ENCODE data around the gene HOMER1.
"Not testable (repeated sequence)": the region's sequence is repeated elsewhere in the genome, so short reads cannot be mapped to it uniquely, and the experiment has no call there.

The HOMER1 gene

DNA sequence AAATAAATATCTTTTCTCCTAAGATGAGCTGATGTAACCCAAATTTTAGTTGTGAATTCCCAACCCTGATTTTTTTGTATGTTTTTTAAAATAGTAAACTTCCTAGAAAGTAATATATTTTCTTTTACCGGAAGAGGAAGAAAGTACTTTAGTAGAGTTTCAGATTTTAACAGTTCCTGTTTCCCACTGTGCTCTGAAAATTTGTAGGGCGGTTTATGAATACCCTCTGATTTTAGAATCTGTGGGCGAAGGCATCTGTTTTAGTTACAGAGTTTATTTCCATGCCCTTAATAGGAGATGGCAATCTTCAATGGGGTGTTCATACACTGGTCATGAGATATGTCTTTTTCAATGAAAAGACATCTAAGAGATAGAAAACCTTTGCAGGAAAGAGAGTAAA is 3.7 kb upstream of the HOMER1 start:
- DNase-seq (ENCODE audit: low spot score), result no peak

DNA sequence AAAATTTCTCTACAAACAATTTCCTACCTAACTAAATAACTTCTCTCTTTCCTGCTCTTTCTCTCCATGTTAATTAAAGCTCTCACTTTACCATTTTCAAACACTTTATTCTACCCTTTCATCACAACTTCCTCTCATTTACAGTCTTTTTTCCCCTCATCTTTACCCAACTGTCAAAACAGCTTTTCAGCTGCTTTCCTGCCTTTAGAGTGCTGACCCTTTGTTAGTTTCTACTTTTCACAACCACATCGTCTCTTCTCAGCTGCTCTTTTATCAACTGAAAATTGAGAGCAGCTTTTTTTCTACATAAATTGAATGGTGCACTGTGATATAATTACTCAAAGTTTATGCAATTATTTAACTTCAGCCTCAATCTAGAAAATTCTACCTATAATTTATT is 3.1 kb upstream of the HOMER1 start:
- no peak for DNase-seq (ENCODE audit: low spot score)

DNA sequence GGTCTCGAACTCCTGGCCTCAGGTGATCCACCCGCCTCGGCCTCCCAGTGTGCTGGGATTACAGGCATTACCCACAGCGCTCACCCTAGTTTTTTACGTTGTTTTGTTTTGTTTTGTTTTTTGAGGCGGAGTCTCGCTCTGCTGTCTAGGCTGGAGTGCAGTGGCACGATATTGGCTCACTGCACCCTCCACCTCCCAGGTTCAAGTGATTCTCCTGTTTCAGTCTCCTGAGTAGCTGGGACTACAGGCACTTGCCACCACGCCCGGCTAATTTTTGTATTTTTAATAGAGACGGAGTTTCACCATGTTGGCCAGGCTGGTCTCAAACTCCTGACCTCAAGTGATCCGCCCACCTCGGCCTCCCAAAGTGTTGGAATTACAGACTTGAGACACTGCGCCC is 2.4 kb upstream of the HOMER1 start:
- DNase-seq (ENCODE audit: low spot score), result not testable (repeated sequence)

DNA sequence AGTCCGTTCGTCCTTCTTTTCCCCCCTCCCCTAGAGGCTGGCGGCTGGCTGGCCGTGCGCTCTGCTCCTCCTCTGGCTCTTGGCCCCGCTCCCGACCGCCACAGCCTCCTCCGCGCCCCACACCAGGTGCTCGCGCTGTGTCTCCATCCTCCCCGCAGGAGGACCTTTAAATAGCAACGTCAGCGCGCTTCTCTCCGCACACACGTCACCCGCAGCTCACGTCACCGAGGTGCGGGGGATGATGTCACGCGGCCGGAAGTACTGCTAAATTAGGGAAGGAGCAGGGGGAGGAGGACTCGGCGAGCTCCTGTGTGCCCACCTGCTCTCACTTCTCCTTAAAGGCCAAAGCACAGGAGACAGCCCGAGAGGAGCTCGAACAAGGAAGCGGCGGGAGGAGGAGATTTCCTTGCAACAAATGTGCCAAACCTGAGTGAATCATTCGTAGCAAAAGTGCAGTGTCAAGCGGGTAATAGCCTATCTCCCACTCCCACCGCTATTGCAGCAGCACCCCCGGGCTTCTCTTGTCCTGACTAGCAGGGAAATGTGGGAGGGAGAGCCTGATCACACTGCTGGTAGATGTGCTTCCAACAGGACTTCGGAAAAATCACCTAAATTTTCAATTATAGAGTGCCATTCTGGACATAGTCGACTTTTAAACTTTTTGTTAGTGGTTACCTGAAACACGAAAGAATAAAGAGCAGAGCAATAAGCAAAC is 614 bp upstream of the HOMER1 start:
- peak; percentile 89 for DNase-seq (ENCODE audit: low spot score)

DNA sequence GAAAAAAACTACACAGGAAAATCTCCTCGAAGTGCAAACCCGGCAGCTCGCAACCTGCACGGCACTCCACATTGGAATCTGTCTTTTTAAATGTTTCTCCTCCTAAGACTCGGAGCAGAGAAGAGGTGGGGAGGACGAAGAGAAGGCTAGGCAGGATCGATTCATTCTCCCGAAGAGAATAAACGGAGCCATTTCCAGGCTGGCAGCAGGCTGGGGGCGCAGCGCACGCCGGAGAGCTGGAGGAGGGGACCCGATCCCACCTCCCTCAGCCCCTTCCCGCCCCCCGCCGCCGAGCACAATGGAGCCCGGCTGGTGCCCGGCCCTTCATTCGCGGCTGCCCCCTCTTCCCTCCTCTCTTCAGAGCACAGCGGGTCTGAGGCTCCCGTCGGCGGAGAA is 628 bp downstream of the HOMER1 start:
- no peak for DNase-seq (ENCODE audit: low spot score)

DNA sequence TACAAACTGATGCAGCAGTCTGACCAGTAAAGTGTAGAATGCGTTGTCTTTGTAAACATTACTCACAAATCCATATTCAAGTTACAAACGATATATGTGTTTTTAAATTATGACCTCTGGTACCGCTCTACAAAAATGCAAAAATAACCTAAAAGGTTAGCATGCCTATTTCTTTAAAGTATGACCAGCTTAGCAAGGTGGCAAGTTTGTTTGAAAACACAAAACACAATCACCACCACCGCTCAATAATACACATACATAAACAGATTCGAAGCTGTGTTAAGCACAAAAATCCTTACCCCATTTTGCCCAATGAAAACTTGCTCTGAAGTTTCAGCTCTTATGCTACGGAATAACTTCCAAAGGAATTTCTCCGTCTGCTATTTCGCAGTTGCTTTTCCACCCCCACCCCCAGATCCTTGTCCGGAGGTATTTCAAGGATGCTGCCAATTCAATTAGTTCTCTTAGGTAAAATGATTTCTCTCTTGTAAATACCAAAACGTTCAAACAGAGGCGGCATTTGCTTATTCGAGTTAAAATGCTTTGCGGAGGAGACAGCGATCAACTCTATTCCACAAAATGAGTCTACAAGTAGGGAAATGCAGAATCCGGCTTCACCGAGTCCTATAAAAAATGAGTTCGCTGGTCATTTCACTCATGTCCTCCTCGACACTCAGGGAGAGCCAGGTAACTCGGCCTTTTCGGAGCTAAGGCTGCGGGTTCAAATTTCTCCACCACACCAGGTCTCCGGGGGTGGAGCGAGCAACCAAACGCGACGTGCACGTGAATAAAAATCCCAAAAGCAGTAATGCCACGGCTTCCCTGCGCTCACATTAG is 1.2 kb downstream of the HOMER1 start:
- DNase-seq (ENCODE audit: low spot score), result no peak

DNA sequence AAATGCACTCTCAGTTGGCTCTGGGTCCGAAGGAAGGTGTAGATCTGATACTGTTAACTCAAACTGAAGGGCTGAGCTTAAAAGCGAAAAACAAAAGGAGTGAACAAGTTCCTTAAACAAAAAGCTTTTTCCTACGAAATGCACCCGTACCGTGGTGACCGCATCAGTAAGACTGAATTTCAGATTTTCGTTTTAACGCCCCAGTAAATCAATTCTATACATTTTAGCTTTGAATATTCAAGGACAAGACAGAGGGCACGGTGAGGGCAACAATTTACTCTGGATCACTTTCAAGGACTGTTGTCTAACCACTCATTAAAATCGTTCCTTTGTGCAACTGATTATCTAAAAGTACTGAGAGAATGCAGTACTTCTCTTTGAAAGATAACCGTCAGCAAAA is 1.9 kb downstream of the HOMER1 start:
- DNase-seq (ENCODE audit: low spot score), result no peak

DNA sequence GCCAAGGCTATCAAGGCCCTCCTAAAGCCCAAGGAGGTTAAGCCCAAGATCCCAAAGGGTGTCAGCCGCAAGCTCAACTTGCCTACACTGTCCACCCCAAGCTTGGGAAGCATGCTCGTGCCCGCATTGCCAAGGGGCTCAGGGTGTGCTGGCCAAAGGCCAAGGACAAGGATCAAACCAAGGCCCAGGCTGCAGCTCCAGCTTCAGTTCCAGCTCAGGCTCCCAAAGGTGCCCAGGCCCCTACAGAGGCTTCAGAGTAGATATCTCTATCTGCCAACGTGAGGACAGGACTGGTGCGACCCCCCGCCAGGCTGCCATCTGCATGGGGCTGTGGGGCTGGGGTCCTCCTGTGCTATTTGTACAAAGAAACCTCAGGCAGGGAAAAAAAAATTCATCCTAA is 3.3 kb downstream of the HOMER1 start:
- DNase-seq (ENCODE audit: low spot score), result no peak

DNA sequence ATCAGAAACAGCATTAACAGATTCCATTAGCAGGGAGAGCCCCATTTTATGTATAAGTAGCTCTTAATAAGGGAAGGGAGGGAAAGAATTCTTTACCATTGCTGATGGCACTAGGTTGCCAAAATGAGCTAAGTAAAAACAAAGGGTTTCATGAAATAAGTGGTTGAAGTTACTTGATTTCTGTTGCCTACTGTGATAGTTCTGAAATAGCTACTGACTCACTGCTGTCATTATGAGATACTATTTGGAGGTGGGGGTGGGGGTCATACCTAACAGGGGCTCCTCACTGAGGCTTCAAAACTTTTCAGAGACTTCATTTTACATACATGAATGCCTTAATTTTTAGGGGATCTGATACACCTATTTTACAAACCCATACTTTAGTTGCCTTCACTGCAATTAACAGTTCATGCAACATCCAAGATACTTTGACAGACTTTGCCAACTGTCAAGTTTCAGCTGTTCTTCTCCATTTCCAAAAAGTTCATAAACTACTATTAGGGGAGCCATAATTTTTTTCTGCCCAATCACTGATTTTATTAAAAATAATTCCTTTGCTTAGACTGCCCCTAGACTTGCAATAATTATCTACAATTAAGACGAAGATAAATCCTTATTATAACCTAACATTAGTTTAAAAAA is 4.6 kb downstream of the HOMER1 start:
- DNase-seq (ENCODE audit: low spot score), result no peak

DNA sequence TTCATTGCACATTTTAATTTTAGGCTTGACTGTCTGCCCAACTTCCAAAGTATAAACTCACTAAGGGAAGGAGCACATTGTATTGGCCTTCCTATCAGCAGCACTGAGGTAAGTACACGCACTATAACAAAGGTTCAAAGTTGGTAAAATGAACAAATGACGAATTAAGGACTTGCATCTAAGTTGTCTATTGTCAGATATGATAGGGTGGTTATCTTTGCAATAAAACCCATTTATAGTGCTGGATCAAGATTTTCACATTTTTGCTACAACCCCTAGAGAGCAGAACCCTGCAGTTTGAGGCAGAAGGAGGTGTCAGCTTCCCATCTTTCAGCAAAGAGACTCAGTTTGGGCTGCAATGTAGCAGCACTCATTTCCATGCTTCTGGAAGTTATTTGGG is 5.1 kb downstream of the HOMER1 start:
- no peak for DNase-seq (ENCODE audit: low spot score)

DNA sequence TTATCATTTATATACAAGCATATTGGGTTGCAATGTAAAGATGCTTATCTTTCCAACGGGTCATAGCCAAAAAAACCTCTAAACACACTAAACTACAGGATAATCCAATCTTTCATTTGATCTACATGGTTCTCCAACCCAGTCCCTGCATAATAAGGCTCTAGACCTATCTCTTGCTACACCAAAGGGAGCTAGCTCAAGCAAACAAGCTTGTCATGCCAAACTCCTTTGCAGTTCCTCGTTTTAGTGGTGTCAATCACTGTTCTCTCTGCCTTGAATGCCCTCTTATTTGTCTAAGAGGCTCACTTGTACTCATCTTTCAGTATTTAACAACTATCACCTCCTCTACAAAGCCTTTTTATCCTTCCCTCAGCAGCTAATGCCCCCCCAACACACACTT is 5.6 kb downstream of the HOMER1 start:
- no peak for DNase-seq (ENCODE audit: low spot score)

DNA sequence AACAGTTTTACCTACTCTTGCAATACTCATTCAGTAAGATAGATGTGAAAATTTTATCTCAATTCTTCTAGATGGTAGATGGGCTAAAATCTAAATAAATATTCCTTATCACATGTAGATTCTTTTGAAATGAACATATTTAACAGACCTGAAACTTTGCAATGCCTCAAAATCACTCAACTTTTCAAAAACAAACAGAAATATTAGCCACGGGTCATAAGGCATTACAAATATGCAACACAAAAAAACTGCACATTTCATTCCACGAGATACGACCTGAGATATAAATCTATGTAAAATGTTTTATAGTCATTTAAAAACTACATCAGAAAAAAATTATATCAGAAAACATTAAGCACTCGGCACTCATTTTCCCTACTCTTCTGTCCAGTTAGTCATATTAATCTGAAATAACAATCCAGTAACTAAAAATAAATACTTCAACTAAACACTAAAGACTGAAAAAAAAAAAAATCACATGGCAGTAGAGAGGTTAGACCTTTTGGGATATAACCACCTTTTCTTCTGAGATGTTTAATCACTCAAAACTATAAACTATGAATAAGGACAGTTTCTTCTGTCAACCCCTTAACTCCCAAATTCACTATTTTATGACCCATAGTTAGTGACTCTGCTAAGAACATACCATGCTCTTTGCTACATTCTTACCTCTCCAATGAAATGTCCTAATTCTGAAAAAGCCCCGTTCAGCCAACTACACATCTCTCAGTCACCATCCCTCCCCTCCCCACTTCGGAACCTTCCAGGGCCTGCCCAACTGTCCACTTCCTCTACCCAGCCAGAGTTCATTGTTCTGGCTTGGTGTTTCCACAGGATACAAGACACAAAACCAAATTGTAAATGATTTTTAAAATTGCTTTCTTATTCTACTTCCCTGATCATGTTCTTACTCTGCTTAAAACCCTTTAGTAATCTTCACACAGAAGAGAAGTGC is 6.4 kb downstream of the HOMER1 start:
- DNase-seq (ENCODE audit: low spot score), result no peak

DNA sequence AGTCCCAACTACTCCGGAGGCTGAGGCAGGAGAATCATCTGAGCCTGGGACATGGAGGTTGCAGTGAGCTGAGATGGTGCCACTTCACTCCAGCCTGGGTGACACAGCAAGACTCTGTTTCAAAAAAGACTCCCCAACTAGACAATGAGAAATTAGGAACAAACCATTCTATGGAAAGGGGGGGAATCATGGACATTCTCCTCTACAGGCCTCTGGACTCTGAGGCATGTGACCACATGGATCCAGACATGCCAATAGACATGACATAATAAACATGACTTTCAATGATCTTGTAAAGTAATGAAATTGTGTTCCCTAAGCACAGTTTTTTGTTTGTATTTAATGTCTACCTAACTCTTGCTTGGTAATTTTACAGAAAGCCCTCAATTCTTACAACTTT is 8.8 kb downstream of the HOMER1 start:
- no peak for DNase-seq (ENCODE audit: low spot score)

DNA sequence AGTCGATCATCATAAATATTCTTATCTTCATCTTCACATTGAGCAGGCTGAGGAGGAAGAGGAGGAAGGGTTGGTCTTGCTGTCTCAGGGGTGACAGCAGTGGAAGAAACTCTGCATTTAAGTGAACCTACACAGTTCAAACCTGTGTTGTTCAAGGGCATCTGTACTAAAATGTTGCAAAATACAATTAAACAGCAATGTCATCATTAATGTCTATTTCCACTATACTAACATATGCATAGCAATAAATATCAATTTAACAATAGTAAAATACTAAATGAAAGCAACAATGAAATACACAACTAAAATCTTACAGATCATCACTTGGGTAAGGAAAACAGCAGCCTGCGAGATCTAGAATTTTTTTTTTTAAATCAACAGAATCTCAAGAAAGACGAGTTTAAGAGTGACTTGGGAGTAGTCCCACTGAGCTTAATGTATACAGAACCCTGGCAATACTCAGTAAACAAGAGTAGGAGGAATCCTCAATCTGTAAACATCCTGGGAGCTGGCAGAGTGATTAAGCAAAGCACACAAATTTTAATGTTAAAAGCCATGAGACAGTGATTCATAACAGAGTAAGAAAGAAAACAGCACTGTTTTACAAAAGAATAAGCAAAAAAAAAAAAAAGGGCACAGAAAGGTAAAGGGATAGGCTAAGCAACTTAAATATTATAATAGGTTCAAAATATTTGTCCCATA is 10.0 kb downstream of the HOMER1 start:
- DNase-seq (ENCODE audit: low spot score), result no peak

DNA sequence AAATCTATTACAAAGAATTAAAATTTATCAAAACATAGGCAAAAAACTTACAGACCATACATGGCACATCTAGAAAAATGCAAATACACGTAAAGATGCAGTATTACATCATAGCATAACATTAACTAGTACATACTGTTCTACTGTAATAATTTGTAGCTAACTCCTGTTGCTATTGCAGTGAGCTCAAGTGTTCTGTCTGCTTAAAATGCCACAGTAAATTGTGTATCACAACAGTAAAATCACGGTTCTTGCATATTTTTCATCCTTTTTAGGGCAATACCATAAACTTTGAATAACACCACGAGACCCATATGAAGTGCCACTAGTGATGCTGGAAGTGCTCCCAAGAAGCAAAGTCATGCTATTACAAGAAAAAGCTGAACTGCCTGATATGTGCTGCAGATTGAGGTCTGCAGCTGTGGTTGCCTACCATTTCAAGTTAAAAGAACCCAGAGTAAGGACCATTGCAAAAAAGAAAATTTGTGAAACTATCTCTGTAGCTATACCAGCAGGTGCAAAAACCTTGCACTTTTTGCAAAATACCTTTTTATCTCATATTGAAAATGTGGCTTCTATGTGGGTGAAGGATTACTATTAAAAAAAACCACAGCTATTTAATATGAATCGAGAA is 14.2 kb downstream of the HOMER1 start:
- no peak for DNase-seq (ENCODE audit: low spot score)

DNA sequence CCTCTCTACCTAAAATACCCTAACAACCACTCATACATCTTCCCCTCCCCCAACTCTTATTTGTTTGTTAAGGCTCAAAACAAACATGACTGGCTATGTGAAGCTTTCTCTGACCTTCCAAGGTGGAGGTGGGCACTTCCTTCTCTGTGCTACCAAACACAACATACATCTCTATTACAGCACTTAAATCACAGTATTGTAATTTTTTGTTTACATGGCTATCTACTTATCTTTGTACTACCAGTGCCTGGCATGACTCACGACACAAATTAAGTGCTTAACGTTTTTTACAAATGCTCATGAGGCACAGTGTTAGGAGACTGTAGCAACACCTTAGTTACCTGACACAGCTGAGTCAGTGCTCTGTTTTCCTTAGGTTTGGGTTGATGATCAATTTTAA is 18.6 kb downstream of the HOMER1 start:
- DNase-seq (ENCODE audit: low spot score), result no peak

DNA sequence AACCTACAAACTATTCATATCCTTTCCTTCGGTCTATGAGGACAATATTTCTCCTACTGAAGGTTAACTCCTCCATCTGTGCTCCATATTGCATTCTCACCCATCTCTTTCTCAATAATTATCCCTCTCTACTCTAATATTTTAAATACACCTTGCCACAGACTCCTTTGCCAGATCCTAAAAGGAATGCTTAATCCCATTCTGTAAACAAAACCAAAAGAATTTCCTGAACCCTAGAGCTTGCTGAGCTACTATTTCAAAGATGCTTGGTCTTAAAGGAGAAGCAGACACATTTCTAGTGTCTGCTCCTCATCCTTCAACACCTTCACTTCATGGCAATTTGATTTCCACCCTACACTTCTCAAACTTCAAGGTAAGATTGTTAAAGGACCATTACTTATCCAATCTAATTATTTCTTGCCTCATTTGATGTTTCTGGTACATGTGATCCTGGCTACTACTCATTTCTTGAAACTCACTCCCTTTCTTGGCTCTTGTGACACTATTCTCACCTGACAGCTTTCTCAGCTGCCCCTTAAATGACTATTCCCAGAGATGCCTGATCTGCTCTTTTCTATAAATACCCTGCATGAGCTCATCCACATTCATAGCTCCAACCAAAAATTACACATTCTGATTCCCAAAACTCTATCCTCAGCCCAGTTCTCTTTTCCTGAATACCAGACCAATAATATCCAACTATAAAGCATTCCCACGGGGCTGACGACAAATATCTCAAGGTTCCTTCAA is 20.2 kb downstream of the HOMER1 start:
- no peak for DNase-seq (ENCODE audit: low spot score)

DNA sequence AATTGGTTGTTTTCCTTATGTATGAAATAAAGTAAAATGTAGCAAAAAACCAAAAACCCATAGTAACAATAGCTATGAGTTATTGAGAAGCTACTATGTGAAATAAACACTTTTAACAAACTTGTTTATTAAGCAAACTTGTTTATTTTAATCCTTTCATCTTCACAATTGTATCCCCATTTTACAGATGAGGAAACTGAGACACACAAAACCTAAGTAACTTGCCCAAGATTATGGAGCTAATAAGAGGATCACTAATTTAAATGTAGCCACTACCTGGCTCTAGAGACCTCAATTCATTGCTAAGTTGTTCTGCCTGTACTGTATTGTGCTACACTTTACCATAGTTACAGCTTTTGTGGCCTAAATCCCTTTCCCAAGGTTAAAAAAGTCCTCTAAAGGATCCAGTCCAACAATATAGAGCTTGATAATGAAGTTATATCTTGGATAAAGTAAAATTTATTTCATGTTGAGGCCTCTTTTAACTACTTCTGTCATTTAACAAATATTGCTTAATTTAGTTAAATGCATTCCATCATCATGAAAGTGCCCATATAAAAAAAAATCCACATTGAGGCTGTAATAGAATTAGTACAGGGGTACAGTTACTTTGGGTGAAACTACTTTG is 22.1 kb downstream of the HOMER1 start:
- no peak for DNase-seq (ENCODE audit: low spot score)

DNA sequence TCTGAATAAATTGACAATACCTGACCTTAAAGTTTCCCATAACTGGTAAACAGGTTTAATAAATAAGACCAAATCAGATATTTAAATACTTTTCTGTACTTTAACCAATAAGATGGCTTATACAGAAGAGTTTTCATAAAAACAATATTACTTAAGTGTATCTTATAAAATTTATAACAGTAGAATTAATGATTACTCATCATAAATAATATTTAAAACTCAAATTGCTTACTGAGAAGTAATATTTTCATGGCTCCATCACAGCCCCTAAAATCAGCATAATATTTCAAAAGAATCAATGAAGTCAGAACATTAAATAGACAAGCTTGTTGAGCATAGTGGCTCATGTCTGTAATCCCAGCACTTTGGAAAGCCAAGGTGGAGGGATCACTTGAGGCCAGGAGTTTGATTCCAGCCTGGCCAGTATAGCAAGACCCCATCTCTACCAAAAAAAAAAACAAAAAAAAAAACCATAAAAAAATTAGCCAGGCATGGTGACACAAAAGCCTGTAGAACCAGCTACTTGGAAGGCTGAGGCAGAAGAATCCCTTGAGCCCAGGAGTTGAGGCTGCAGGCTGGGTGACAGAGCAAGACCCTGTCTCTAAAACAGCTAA is 23.5 kb downstream of the HOMER1 start:
- DNase-seq (ENCODE audit: low spot score), result no peak
